H54 (cell line): ENCODE data around the gene PPP1R14C.

Source experiments
- DNase-seq: peaks from one replicate; pipeline ENCODE4 v3.0.0; 2011; ENCODE audit warnings: low spot score, mixed read lengths; ENCODE audit not compliant: insufficient read length
- FAIRE-seq: peaks from 3 replicates; lab custom pipeline; 2011; peaks lifted over from hg19 to GRCh38; lab: Jason Lieb, UNC
- POLR2A ChIP-seq: IDR thresholded peaks from 2 replicates; pipeline ENCODE4 v1.6.1; 2011; ENCODE audit warnings: low read depth, mild to moderate bottlenecking, low read length

The PPP1R14C gene

DNA sequence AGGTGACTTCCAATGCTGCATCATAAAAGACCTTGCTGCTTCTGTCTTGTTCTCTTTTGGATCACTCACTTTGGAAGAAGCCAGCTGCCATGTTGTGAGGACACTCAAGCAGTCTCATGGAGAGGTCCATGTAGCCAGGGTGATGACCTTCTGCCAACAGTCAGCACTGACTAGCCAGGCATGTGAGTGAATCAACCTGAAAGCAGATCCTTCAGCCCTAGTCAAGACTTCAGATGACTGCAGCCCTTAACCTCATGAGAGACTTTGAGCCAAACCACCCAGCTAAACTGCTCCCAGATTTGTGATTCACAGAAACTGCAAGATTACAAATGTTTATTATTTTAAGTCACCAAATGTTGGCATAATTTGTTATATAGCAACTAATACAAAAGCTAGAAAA is 140.0 kb downstream of the PPP1R14C start:
- TF ChIP-seq POLR2A: no peak
- DNase-seq (no peak), FAIRE-seq (no peak)

DNA sequence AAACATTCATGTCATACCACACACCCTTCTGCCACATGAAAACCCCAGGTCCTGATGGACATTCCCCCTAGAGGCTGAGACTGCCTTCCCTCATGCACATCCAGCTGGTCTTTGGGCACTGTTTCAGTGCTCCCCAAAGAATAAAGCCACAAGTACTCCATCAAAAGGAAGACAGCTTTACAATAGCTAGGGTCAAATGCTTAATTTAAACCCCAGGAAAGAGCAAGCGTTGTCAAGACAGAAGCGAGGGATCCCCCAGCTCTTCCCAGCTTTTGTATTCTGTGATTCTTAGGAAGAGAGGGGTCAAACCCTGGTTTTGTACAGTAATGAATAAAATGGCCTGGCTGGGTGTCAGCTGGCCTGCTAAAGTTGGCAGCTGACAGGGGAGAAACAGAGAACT is 143.6 kb downstream of the PPP1R14C start:
- no peak for FAIRE-seq
- DNase-seq: no peak
- no peak for TF ChIP-seq POLR2A

DNA sequence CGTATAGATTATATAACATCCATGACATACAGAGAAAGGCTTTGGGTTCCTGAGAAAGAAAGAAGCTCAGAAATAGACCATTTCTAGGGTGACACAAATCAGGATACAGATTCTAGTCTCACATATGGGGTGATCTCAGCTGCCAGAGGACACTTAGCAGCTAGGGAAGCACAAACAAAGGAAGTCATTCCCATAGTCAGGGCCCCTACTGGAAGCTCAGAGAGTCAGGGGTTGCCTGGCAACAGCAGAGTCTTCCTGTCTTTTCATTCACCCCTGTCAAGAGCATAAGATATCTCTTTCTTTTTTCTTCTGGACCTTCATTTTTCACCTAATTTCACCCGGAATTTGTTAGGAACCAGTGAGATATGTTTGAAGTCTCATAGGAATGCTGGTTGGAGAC is 144.1 kb downstream of the PPP1R14C start:
- DNase-seq (no peak), FAIRE-seq (no peak)
- no peak for TF ChIP-seq POLR2A

DNA sequence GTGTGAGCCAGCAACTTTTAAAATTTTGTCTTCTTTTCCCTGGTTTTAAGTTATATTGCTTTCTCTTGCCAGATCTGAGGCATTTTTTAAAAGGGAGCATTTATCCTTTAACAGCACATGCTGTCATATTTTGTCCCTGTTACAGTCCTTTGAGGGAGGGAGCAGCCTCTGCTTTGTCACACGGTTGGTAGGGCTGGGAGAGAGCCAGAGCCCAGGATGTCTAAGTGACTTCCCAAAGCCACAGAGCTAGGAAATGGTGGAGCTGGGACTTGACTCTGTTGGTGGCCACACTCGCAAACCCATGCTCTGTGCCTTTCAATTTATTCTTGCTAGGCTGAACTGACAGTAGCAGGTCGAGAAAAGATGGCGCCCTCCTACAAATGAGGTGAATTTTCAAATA is 145.6 kb downstream of the PPP1R14C start:
- no peak for FAIRE-seq
- TF ChIP-seq POLR2A: no peak
- DNase-seq: no peak

DNA sequence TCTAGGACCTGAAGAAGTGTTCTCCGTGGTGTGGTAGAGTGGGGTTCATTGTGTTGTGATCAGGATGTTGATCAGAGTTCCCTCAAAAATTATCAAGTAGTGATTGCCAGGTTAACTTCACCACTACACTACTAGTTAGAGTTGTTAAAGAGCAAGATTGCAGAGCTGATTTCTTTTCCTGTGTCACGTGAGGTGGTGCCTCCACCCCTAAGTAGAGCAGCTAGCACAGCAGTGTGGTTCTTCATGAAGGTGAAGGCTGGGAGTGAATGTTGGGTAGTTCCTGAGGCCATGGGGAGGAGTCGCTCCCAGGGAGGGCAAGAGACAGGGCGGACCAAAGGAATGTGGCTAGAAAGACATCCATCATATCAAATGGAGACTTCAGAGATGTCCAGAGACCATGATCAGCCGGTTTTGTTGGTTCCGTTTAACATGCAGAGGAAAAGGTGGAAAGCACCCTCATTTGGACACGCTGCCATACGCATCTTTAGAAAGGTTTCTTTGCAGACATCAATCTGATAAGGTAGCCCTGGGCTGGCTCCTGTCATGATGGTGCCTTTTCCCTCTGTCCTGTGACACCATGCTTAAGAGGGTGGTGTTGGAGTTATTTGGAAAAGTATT is 146.7 kb downstream of the PPP1R14C start:
- no peak for TF ChIP-seq POLR2A
- no peak for FAIRE-seq
- no peak for DNase-seq

DNA sequence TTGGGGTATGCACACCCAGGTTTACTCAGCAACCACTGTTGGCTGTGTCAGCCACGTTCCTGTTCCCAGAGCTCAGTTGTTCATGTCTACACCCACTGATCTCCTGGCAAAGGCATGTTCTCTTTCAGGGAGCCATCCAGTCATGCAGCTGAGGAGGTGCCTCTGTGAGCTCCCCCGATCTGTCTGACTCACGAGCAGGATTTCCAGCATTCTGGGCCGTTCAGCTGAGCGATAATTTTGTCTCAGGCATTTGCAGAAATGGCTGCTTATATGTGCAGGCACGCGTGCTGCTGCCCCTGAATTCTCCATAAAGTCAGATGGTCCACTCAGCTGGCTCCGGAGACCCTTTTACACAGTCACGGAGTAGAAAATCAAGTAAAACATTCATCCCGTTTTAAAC is 147.6 kb downstream of the PPP1R14C start:
- peak; percentile 39 for DNase-seq
- no peak for TF ChIP-seq POLR2A
- FAIRE-seq: no peak

DNA sequence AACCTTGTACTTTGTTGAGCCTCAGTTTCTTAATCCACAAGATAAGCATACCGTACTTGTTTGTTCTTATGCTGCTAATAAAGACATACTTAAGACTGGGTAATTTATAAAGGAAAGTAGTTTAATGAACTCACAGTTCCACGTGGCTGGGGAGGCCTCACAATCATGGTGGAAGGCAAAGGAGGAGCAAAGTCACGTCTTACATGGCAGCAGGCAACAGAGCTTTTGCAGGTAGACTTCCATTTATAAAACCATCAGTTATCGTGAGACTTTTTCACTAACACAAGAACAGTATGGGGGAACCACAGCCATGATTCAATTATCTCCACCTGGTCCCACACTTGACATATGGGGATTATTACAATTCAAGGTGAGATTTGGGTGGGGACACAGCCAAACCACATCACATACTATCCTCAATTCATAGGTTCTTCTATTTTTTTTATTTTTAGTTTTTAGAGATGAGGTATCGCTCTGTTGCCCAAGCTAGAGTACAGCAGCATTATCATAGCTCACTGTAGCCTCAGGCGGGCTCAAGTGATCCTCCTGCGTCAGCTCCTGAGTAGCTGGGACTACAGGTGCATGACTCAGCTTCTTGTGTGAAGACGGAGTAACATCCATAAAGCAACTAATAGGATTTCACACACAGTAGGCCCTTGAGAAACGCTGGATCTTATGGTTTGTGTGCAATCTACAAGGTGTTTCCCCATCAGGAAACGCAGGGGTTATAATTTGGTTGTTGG is 149.3 kb downstream of the PPP1R14C start:
- no peak for FAIRE-seq
- TF ChIP-seq POLR2A: no peak
- DNase-seq: no peak

DNA sequence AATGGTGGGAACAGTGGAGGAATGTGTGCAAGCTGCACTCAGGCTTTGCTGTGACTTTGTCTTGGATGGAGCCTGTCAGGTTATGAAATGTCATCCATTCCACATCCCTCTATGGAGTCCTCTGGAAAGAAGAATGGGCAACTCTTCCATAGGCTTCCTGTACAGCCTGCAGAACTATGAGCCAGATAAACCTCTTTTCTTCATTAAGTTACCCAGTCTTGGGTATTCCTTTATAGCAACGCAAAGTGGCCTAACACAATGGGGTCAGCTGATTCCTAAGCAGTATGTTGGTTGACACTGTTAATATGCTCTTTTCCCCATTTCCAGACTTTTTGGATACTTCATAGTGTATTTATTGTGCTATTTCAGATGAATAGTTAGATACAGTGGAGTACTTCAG is 150.2 kb downstream of the PPP1R14C start:
- FAIRE-seq: no peak

DNA sequence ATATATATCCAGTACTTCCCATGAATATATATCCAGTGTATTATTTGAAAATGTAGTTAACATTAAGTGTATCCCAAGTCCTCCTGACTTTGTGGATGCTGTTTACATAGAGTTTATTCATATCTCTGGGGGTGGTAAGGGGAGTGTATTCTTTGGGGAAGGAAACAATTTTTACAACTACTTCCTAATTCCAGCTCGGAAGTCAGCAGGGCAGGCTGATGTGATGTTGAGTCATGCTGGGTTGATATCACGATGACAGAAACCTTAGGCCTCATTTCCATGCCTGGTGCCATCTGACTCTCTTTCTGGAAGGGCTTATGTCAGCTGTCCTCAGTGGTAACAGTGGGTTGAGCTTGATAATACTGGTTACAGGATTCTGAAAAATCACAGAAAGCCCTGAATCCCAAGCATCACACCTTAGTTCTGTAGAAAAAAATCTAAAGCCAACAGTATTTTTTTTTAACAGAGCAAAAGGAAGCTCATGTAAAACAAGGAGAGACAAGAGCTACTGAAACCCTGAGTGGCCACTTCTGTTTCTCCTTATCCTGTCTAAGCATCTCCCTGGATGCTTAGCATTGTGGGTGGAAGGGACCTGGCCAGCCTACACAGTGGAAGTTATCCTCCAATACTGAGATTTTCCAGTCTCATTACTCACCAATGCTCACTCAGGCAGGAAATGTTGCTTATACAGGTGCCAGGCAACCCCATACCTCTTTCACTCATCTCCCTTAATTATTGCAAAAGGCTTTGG is 150.8 kb downstream of the PPP1R14C start:
- TF ChIP-seq POLR2A: no peak

More for the DNA sequence above, 150.2 kb downstream of the PPP1R14C start:
- TF ChIP-seq POLR2A: no peak
- DNase-seq: no peak

DNA sequence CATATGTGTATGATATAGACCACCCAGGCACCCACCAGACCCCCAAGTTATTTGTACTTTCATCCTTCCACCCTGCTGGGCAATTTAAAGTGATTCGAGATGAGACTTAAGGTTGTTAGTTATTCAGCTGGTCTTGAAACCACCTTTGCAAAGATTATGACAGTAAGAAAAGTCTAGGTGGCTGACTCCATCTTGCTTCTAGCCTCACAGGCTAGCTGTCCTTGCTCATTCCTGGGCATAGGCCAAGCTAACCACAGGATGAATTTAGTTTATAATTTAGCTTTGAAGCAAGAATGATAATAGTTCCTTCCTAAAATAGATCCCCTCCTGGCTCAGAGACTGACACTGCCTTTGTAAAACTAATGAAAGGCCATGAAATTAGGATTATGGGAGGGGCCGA is 154.0 kb downstream of the PPP1R14C start:
- DNase-seq (no peak), FAIRE-seq (no peak)
- TF ChIP-seq POLR2A: no peak

More for the DNA sequence above, 150.8 kb downstream of the PPP1R14C start:
- FAIRE-seq (no peak), DNase-seq (peak; percentile 14)

DNA sequence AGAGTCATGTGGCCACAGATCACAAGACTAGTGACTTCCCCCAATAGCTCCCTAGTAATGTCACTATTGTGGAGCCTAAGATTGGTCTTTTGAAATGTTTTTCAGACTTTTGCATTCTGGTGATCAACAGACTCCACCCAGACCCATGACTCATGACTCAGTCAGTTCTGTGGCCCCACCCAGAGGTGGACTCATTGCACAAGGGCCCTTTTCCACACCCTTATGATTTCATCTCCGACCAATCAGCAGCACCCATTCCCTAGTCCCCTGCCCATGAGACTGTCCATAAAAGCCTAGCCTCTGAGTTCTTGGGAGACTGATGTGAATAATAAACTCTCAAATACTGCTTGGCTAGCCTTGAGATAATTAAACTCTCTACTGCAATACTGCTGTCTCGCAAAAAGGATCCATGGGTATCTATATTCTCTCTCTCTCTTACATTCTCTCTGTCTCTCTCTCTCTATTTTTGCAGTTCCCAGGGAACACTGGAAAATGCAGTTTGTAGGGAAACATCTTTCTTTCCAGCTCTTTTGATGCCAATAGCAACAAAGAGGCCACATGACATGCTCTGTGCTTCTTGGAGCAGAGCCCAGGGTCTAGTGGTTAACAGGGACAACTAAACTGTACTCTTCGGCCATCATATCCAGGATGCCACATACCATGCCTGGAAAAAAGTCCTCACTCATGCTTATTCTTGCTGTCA is 154.6 kb downstream of the PPP1R14C start:
- DNase-seq: no peak
- no peak for TF ChIP-seq POLR2A
- no peak for FAIRE-seq

DNA sequence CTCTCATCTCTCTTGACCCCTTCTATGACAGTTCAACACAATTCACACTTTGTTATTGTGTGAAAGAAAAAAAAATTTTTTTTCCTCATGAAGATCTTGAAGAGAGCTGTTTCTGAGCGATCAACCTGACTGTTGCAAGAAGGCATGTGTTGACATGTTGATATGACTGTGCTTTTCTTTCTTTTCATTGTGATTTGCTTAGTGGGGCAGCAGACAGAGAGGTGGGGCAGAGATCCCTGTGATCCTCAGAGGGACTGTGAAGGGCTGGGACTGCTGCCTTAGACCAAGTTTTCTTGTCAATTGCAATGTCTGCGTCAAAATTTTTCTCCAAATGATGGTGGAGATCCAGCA is 155.2 kb downstream of the PPP1R14C start:
- TF ChIP-seq POLR2A: no peak
- no peak for DNase-seq
- no peak for FAIRE-seq

DNA sequence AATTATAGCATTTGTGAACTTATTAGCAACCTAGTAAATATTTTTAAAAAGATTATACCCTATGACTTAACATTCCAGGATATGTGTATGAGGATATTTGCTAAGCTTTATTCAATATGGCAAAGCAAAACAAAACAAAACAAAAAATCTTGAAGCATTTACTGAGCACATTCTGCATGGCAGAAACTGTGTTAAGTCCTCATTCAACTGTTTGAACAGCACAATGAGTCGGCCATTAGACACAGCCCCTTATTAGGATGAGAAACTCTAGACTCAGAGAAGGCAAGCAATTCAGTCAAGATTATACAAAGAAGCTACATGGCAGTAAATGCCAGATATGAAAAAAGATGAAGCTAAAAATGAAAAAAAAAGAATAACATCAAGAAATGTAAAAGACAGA is 155.8 kb downstream of the PPP1R14C start:
- FAIRE-seq: no peak
- TF ChIP-seq POLR2A: no peak
- DNase-seq: no peak
